ENCODE results near the gene EEF1A2.

EEF1A2 gene

DNA sequence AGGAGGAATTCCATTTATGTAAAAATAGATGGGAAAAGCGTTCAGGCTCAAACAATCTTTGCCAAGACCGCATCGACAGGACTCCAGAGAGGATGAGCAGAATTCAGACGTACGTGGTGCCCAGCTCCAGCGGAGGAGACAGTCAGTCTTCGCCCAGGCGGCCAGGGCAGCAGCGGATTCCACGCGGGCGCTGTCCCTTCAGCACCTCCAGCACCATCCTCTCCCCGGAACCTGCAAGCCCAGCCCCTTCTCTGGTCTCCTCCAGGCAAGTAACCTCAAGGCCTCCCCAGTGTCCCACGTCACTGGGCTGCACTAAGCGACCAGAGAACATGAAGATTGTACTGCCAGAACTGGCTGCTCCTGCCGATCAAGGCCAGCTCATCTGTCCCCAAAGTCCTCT, 23.7 kb downstream of the EEF1A2 start:
- peaks cover 66% of the 10 kb centered on the region for H3K27me3 ChIP-seq (ENCODE audit: control insufficient read depth, insufficient read depth, low read length)
- H3K4me3 ChIP-seq (ENCODE audit: low read length): no peak overlapping the region

DNA sequence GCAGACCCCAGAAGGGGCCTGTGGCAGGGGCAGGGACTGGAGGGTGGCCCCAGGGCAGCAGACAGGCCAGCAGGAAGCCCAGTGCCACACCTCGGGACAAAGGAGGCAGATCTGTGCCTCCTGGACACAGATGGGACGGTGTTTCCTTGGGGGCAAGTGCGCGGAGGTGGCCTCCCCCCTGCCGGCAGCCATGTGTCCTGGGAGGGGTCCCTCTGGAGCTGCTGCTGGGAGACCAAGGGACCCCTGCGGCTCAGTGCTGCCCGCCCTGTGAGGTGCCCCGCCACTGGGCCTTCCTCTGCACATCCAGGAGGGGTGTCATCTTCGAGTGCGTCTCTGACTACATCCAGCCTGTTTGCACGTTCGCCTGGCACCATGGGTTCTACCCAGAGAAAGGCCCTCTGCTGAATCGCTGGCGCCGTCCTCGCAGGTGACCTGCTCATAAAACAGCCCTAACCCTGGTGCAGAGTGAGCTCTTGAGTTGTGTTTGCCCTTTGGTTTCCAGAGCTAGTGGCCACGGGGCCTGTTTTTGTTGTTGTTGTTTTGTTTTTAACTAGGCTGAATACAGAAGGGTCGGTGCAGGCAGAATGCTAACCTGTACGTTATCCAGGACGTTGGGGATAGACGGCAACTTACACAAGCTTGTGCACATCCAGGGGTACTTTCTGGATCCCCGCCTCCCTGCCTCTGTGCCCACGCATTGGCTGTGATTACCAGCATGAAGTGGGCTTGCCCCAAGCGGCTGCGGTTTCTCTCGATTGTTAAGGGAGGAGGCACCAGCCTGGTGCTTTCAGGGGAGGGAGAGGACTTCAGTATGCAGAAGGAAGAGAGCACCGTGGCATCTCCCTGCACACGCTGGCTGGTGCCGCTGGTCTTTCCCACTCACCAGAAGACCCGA, 25.1 kb downstream of the EEF1A2 start:
- no peaks in the 10 kb centered on the region for H3K36me3 ChIP-seq (ENCODE audit: insufficient read depth, low read length)
- H3K9me3 ChIP-seq (replicated peaks; ENCODE audit: low read length): no peaks in the 10 kb centered on the region
- H3K4me2 ChIP-seq (ENCODE audit: low read length): no peak overlapping the region
- no peak overlapping the region for H3K4me3 ChIP-seq (ENCODE audit: low read length)
- H3K9ac ChIP-seq (ENCODE audit: low read depth, low read length): no peak overlapping the region
- no peaks in the 10 kb centered on the region for H3K4me1 ChIP-seq (ENCODE audit: control insufficient read depth, insufficient read depth, low read length)
- H3K27me3 ChIP-seq (ENCODE audit: control insufficient read depth, insufficient read depth, low read length): peaks cover 79% of the 10 kb centered on the region

More for the DNA sequence above, 23.7 kb downstream of the EEF1A2 start:
- Histone ChIP-seq H3K36me3 (ENCODE audit: insufficient read depth, low read length) (no peaks in the 10 kb centered on the region), H3K4me1 (ENCODE audit: control insufficient read depth, insufficient read depth, low read length) (no peaks in the 10 kb centered on the region), H3K4me2 (ENCODE audit: low read length) (no peak overlapping the region), H3K9me3 (replicated peaks; ENCODE audit: low read length) (no peaks in the 10 kb centered on the region), H3K9ac (ENCODE audit: low read depth, low read length) (no peak overlapping the region)

DNA sequence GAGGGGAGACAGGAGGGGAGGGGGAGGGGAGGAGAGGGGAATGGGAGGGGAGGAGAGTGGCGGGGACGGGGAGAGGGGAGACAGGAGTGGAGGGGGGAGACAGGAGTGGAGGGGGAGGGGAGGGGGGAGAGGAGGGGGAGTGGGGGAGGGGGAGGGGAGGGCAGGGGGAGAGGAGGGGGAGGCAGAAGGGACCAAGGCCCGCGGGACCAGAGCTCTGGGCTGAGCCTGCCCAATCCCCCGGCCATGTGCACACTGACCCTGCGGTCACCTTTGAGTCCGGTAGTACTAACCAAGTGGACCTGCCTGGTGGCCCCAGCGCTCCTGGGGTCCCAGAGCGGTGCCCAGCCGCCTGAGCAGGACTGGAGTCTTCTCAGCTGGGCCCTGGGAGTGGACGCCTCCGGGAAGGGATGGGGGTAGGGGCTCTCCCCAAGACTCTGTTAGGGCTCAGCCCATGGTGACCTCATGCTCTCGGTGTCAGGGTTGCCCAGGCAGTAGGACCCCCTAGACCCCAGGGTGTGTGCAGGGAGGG, 26.0 kb downstream of the EEF1A2 start:
- Histone ChIP-seq H3K9ac (ENCODE audit: low read depth, low read length) (no peak overlapping the region), H3K4me1 (ENCODE audit: control insufficient read depth, insufficient read depth, low read length) (no peaks in the 10 kb centered on the region), H3K36me3 (ENCODE audit: insufficient read depth, low read length) (no peaks in the 10 kb centered on the region), H3K27me3 (ENCODE audit: control insufficient read depth, insufficient read depth, low read length) (peaks cover 78% of the 10 kb centered on the region), H3K4me3 (ENCODE audit: low read length) (no peak overlapping the region), H3K9me3 (replicated peaks; ENCODE audit: low read length) (no peaks in the 10 kb centered on the region), H3K4me2 (ENCODE audit: low read length) (no peak overlapping the region)

DNA sequence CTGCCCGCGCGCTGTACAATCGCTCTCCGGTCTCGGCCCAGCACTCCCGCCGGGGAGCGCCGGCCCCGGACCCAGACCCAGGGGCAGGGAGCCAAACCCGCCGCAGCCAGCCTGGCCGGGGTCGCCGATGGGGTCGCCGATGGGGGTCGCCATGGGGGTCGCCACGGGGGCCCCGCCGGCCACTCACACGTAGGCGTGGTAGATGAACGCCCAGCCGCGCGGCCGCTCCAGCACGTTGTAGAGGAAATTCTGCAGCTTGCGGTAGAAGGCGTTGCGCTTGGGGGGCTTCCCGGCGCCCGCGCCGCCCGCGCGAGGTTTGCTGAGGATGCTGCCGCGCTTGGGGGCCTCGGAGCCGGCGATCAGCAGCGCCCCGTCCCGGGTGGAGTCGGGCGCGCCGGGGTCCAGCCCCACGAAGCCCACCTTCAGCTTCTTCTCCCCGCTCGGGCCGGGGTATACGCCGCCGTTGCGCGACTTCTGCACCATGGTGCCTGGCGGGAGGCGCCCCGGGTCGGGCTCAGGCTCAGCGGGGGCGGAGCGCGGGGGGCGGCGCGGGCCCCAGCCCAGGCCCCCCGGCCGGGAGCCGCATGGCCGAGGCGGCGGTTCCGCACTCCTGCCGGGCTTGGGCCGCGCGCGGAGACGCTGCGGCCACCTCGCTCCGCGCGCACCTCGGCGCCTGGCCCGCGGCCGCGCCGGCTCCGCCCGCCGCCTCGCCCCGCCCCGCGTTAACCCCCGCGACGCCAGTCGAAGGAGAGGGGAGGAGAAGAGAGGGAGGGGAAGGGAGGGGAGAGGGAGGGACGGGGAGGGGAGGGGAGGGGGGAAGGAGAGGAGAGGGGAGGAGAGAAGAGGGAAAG, 26.7 kb downstream of the EEF1A2 start, which contains the start of gene KCNQ2:
KCNQ2 (minus strand) TSS at position 675 of the 851 bp plus-strand sequence; CDS start at position 483, 192 bp downstream.
- Histone ChIP-seq H3K36me3 (ENCODE audit: insufficient read depth, low read length) (no peaks in the 10 kb centered on the region), H3K4me1 (ENCODE audit: control insufficient read depth, insufficient read depth, low read length) (no peaks in the 10 kb centered on the region), H3K4me3 (ENCODE audit: low read length) (no peak within 1 kb of the TSS), H3K27me3 (ENCODE audit: control insufficient read depth, insufficient read depth, low read length) (peaks cover 78% of the 10 kb centered on the region), H3K4me2 (ENCODE audit: low read length) (no peak within 1 kb of the TSS), H3K9me3 (replicated peaks; ENCODE audit: low read length) (no peaks in the 10 kb centered on the region), H3K9ac (ENCODE audit: low read depth, low read length) (no peak within 1 kb of the TSS)

DNA sequence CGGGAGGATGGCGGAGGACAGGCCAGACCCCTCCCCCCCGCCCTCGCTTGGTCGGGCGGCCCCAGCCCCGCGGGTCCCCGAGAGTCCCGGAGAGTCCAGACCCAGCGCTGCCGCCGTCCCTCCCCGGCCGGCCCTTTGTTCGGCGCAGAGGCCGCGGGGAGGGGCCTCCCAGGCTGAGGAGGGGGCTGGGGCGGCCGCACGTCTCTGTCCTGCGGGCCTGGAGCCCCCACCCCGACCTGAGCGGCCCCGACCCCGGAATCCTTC, 27.2 kb downstream of the EEF1A2 start:
- Histone ChIP-seq H3K4me1 (ENCODE audit: control insufficient read depth, insufficient read depth, low read length) (no peaks in the 10 kb centered on the region), H3K9ac (ENCODE audit: low read depth, low read length) (no peak overlapping the region), H3K4me3 (ENCODE audit: low read length) (no peak overlapping the region), H3K4me2 (ENCODE audit: low read length) (no peak overlapping the region), H3K27me3 (ENCODE audit: control insufficient read depth, insufficient read depth, low read length) (peaks cover 78% of the 10 kb centered on the region), H3K36me3 (ENCODE audit: insufficient read depth, low read length) (no peaks in the 10 kb centered on the region), H3K9me3 (replicated peaks; ENCODE audit: low read length) (no peaks in the 10 kb centered on the region)

DNA sequence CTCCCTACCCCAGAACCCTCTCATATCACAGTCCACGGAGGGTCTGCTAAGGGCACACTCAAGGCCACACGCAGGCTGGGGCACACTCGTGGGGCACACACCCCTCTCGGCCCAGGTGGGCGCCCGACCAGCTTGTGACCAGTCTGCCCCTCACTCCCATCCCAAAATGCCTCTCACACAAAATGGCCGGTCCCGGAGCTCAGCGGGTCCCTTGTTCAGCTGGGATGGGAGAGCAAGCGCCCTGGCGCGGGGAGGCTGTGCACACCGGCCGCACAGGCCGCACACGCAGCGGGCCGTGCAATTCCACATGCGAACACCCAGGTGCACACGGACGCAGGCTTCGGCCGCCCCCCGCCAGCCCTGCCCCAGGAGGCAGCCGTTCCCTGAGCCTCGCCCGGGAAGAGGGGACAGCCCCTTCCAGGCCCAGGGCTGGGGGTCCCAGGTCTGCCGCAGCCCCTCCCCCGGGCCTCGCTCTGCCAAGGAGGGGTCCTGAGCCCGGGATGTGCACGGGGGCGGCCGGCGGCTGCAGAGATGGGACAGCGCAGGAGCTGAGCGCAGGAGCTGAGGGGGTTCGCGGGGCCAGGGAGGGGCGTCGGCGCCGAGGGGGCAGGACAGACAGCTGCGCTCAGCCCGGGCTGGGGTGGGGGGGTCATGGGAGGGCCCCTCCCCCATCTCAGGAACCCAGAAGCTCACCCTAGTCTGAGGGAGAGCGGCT, 27.7 kb downstream of the EEF1A2 start:
- Histone ChIP-seq H3K9ac (ENCODE audit: low read depth, low read length) (no peak overlapping the region), H3K27me3 (ENCODE audit: control insufficient read depth, insufficient read depth, low read length) (peaks cover 79% of the 10 kb centered on the region), H3K9me3 (replicated peaks; ENCODE audit: low read length) (no peaks in the 10 kb centered on the region), H3K4me2 (ENCODE audit: low read length) (no peak overlapping the region), H3K4me3 (ENCODE audit: low read length) (no peak overlapping the region), H3K36me3 (ENCODE audit: insufficient read depth, low read length) (no peaks in the 10 kb centered on the region), H3K4me1 (ENCODE audit: control insufficient read depth, insufficient read depth, low read length) (no peaks in the 10 kb centered on the region)

DNA sequence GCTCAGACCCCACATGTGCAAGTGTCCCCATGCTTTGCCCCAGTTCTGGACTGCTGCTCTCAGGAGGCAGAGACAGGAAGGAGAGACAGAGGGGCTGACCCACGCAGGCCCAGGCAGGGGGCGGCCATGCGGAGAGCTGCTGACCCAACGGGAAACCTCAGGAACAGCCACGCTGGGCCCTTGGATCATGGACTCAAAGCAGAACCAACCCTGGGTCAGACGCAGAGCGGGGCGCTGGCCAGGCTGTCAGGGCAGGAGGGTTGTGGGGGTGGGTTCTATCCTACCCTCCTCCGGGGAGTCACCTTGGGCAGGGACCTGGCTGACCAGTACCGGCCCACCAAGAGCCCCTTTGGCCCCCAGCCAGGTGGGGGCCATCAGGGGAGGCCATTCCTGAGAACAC, 28.5 kb downstream of the EEF1A2 start:
- H3K36me3 ChIP-seq (ENCODE audit: insufficient read depth, low read length): no peaks in the 10 kb centered on the region
- no peak overlapping the region for H3K9ac ChIP-seq (ENCODE audit: low read depth, low read length)
- H3K4me2 ChIP-seq (ENCODE audit: low read length): no peak overlapping the region
- no peaks in the 10 kb centered on the region for H3K9me3 ChIP-seq (replicated peaks; ENCODE audit: low read length)
- H3K4me3 ChIP-seq (ENCODE audit: low read length): no peak overlapping the region
- H3K27me3 ChIP-seq (ENCODE audit: control insufficient read depth, insufficient read depth, low read length): peaks cover 78% of the 10 kb centered on the region
- H3K4me1 ChIP-seq (ENCODE audit: control insufficient read depth, insufficient read depth, low read length): no peaks in the 10 kb centered on the region

DNA sequence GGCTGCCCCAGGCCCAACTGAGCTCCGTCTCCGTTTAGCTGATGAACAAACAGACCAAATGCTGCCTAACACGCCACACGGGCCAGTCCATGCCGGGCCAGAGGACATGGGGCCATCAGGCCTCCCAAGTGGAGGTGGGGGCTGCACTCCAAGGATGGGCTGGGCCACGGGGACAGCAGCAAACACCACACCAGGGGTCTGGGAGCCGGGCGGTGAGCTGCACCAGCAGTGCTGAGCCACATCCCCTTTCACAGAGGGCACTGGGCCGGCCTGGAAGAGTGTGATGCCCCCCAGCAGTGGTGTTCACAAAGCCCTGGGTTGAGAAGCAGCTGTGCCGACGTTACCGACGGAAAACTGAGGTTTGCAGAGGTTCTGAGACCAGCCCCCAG, 29.2 kb downstream of the EEF1A2 start:
- no peaks in the 10 kb centered on the region for H3K36me3 ChIP-seq (ENCODE audit: insufficient read depth, low read length)
- no peaks in the 10 kb centered on the region for H3K4me1 ChIP-seq (ENCODE audit: control insufficient read depth, insufficient read depth, low read length)
- no peaks in the 10 kb centered on the region for H3K9me3 ChIP-seq (replicated peaks; ENCODE audit: low read length)
- H3K4me2 ChIP-seq (ENCODE audit: low read length): no peak overlapping the region
- no peak overlapping the region for H3K4me3 ChIP-seq (ENCODE audit: low read length)
- H3K27me3 ChIP-seq (ENCODE audit: control insufficient read depth, insufficient read depth, low read length): peaks cover 77% of the 10 kb centered on the region
- H3K9ac ChIP-seq (ENCODE audit: low read depth, low read length): no peak overlapping the region

DNA sequence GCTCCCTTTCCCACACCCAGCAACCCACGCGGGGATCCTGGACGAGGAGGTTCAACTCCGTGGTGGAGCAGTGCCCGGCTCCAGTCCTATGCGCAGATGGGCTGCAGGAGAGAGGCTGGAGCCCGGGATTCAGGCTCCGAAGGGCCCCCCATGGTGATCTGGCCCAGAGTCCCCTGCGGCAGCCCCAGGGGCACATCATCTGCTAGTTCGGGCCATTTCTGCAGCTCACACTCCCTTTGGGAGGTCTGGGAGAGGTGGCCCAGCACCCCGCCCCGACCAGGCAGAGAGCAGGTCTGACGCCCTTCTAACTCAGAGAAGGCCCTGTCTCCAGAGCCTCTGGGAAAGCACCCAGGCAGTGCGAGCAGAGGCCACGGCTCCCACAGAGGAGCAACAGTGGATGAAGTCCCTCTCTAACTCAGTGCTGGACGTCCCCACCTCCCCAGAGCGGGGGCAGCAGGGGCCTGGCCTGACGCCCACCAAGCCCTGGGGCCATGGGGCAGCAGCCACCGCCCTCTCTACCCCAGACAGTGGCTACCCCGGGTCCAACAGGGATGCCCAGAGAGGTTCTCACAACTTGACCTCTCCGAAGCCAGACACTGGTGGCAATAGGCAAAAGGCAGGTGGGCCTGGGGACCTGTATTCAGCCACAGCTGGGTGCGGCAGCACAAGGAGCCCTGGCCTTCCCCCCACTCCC, 29.7 kb downstream of the EEF1A2 start:
- peaks cover 76% of the 10 kb centered on the region for H3K27me3 ChIP-seq (ENCODE audit: control insufficient read depth, insufficient read depth, low read length)
- H3K36me3 ChIP-seq (ENCODE audit: insufficient read depth, low read length): no peaks in the 10 kb centered on the region
- no peak overlapping the region for H3K4me3 ChIP-seq (ENCODE audit: low read length)
- H3K4me1 ChIP-seq (ENCODE audit: control insufficient read depth, insufficient read depth, low read length): no peaks in the 10 kb centered on the region
- no peak overlapping the region for H3K9ac ChIP-seq (ENCODE audit: low read depth, low read length)
- H3K9me3 ChIP-seq (replicated peaks; ENCODE audit: low read length): no peaks in the 10 kb centered on the region
- H3K4me2 ChIP-seq (ENCODE audit: low read length): no peak overlapping the region

DNA sequence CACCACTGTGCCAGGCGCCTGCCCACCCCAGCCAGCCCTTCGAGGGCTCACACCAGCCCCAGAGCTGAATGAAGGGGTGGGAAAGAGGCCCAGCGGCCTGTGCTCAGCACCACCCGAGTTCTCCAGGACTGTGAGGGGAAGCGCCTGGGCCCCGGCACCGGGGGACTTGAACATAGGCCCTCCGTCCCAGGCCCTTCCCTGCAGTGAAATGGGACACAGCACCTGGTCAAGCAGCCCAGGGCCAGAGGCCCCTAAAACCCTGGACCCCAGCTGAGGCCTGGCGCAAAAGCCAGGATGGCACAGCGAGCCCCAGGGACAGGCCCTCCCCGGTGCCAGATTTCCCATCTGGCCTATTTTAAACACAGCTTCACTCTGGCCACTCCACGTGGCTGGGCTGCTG, 30.5 kb downstream of the EEF1A2 start:
- no peak overlapping the region for H3K4me2 ChIP-seq (ENCODE audit: low read length)
- H3K27me3 ChIP-seq (ENCODE audit: control insufficient read depth, insufficient read depth, low read length): peaks cover 76% of the 10 kb centered on the region
- H3K9me3 ChIP-seq (replicated peaks; ENCODE audit: low read length): no peaks in the 10 kb centered on the region
- no peak overlapping the region for H3K9ac ChIP-seq (ENCODE audit: low read depth, low read length)
- H3K36me3 ChIP-seq (ENCODE audit: insufficient read depth, low read length): no peaks in the 10 kb centered on the region
- no peaks in the 10 kb centered on the region for H3K4me1 ChIP-seq (ENCODE audit: control insufficient read depth, insufficient read depth, low read length)
- H3K4me3 ChIP-seq (ENCODE audit: low read length): no peak overlapping the region
